GM12878 (cell line): ENCODE results near the gene STARD5. TPM values are rescaled to one million over a fixed set of nuclear protein-coding genes. Genes with fewer than 3 reads are reported as not detected.

ENCODE experiments used
- ATAC-seq: fragments of 200-7000 bp; cut with Tn5 transposase; 3 replicates; pipeline ENCODE4 v1.9.1; 2020; ENCODE audit warnings: mild to moderate bottlenecking, moderate library complexity
- BruUV-seq: library from RNA; stranded (reverse); fragments of 400-500 nt; replicated peaks from 2 replicates; lab custom pipeline; 2021; lab: Mats Ljungman, UMichigan
- CTCF ChIA-PET: fragments of 300-600 bp; sonication (Branson Sonifier 250); formaldehyde crosslinking; extraction: SDS; loops from one replicate; lab custom pipeline; 2021; ENCODE audit warnings: inconsistent platforms; lab: Yijun Ruan, JAX
- POLR2A ChIA-PET: fragments of 350-600 bp; formaldehyde crosslinking; extraction: SDS; loops from one replicate; lab custom pipeline; 2021; ENCODE audit warnings: inconsistent platforms; lab: Charles Lee
- RAD21 ChIA-PET: fragments of 300-600 bp; sonication (Branson Sonifier 250); formaldehyde crosslinking; loops from one replicate; lab custom pipeline; 2023; ENCODE audit warnings: antibody characterized with exemption; ENCODE audit not compliant: unreplicated experiment; lab: Charles Lee
- SMC1A ChIA-PET: fragments of 300-600 bp; sonication (Branson Sonifier 250); formaldehyde crosslinking; loops from one replicate; lab custom pipeline; 2023; ENCODE audit not compliant: unreplicated experiment, uncharacterized antibody; lab: Charles Lee
- DNase-seq: peaks from one replicate; pipeline ENCODE4 v3.0.0-alpha.2; 2011; ENCODE audit warnings: low read depth, low spot score
- FAIRE-seq: peaks from 3 replicates; lab custom pipeline; 2011; peaks lifted over from hg19 to GRCh38; lab: Jason Lieb, UNC
- H2AFZ ChIP-seq: 2 replicates; pipeline ENCODE4 v1.6.0; 2011; ENCODE audit warnings: low read depth, low read length, control low read depth; ENCODE audit not compliant: control insufficient read depth
- H3K27ac ChIP-seq: 2 replicates; pipeline ENCODE4 v1.5.1; 2011; ENCODE audit warnings: control low read depth; ENCODE audit not compliant: control insufficient read depth, insufficient read depth
- H3K27me3 ChIP-seq, 2 experiments: replicated peaks in 1 of 2; 2 replicates each; pipeline versions ENCODE4 v1.6.0 to v1.6.1; 2011; ENCODE audit warnings: low read length in 1 of 2; ENCODE audit not compliant: control insufficient read depth in 2 of 2, insufficient read depth in 2 of 2
- H3K36me3 ChIP-seq, 2 experiments: 2 replicates each; pipeline ENCODE4 v1.5.1; 2011; ENCODE audit warnings: low read length in 1 of 2; ENCODE audit not compliant: control insufficient read depth in 2 of 2, insufficient read depth in 2 of 2
- H3K4me1 ChIP-seq: 2 replicates; pipeline ENCODE4 v1.6.1; 2011; ENCODE audit warnings: mild to moderate bottlenecking, low read length, moderate library complexity, mixed read lengths; ENCODE audit not compliant: control insufficient read depth, insufficient read depth
- H3K4me2 ChIP-seq: 2 replicates; pipeline ENCODE4 v1.6.0; 2011; ENCODE audit warnings: control low read depth; ENCODE audit not compliant: control insufficient read depth, insufficient read depth
- H3K4me3 ChIP-seq: fragments of 200-600 bp; sonication (generic); 2 replicates; pipeline ENCODE4 v1.5.1; 2016
- H3K79me2 ChIP-seq: 2 replicates; pipeline ENCODE4 v1.6.0; 2011; ENCODE audit warnings: low read length; ENCODE audit not compliant: control insufficient read depth, insufficient read depth
- H3K9ac ChIP-seq: 2 replicates; pipeline ENCODE4 v1.8.0; 2011; ENCODE audit warnings: low read length, control low read depth, mixed read lengths; ENCODE audit not compliant: control insufficient read depth, insufficient read depth
- H3K9me3 ChIP-seq: replicated peaks from 3 replicates; pipeline ENCODE4 v1.5.1; 2011; ENCODE audit warnings: mild to moderate bottlenecking, low read length; ENCODE audit not compliant: control insufficient read depth, insufficient read depth
- H4K20me1 ChIP-seq: 2 replicates; pipeline ENCODE4 v1.6.0; 2011; ENCODE audit not compliant: control insufficient read depth, insufficient read depth
- CEBPB ChIP-seq, 2 experiments: fragments of 150-350 bp in 1 of 2; IDR thresholded peaks; 2 replicates each; pipeline ENCODE4 v1.6.1; 2012 to 2014; ENCODE audit warnings: low read depth in 2 of 2, low read length in 2 of 2, borderline replicate concordance in 1 of 2, inconsistent platforms in 1 of 2
- CHD4 ChIP-seq: fragments of 200-600 bp; sonication (generic); IDR thresholded peaks from 2 replicates; pipeline ENCODE4 v1.6.1; 2016; ENCODE audit warnings: mild to moderate bottlenecking
- EED ChIP-seq: sonication (generic); IDR thresholded peaks from 2 replicates; pipeline ENCODE4 v1.6.1; 2016; ENCODE audit warnings: antibody characterized with exemption, low read depth
- ETV6 ChIP-seq, 2 experiments: fragments of 450-650 bp in 1 of 2; IDR thresholded peaks in 1 of 2; conservative IDR thresholded peaks in 1 of 2; 2 replicates each; pipeline ENCODE4 v1.6.1; 2014; ENCODE audit warnings: antibody characterized with exemption in 1 of 2, borderline replicate concordance in 1 of 2, low read depth in 1 of 2, mild to moderate bottlenecking in 1 of 2, moderate library complexity in 1 of 2
- HDGF ChIP-seq: fragments of 450-650 bp; IDR thresholded peaks from 2 replicates; pipeline ENCODE4 v1.6.1; 2016; ENCODE audit warnings: antibody characterized with exemption
- RFX5 ChIP-seq: IDR thresholded peaks from 2 replicates; pipeline ENCODE4 v1.6.1; 2011; ENCODE audit warnings: low read depth, low read length, improper control_type of control experiment
- SMAD5 ChIP-seq: IDR thresholded peaks from 2 replicates; pipeline ENCODE4 v1.6.1; 2016; ENCODE audit warnings: antibody characterized with exemption, low read depth
- YY1 ChIP-seq: IDR thresholded peaks from 2 replicates; pipeline ENCODE4 v1.6.1; 2011; ENCODE audit warnings: low read depth, mild to moderate bottlenecking, low read length
- WGBS: methylation state at CpG from one replicate; pipeline ENCODE4 v1.1.6; 2016; ENCODE audit warnings: low lambda C conversion rate; ENCODE audit not compliant: insufficient replicate concordance, insufficient coverage; ENCODE audit errors: missing lambda C conversion rate; 5-methylcytosine and 5-hydroxymethylcytosine counted together
- in situ Hi-C: fragments of 300-500 bp; cut with MboI; formaldehyde crosslinking; loops from 9 replicates; pipeline ENCODE4 v1.14.3; 2018; ENCODE audit warnings: mixed read lengths
- intact Hi-C: fragments of 100-400 bp; cut with micrococcal nuclease; formaldehyde crosslinking; loops from one replicate; pipeline ENCODE4 v1.14.2; 2022; ENCODE audit not compliant: unreplicated experiment
- polyA plus RNA-seq, 11 experiments: library from polyadenylated mRNA; depleted of rRNA in 4 of 11; unstranded in 6 of 11; stranded (reverse) in 5 of 11; fragments of >200 nt; fragmentation: Nextera tagmentation in 4 of 11; fragmentation: Illumina TruSeq in 1 of 11; extraction: Ambion mirVana in 4 of 11; extraction: Trizol in 1 of 11; gene quantifications; 1 replicate in 1 of 11; 2 replicates in 10 of 11; pipeline versions ENCODE4 v1.2.1 to v1.2.3, GENCODE V29; 2011 to 2016; ENCODE audit warnings: inconsistent platforms in 2 of 11, missing spikeins in 2 of 11, low read depth in 1 of 11
- total RNA-seq, 4 experiments: library from RNA; depleted of rRNA in 3 of 4; stranded (reverse); fragments of >200 nt in 3 of 4; fragmentation: Illumina TruSeq in 1 of 4; extraction: Trizol in 1 of 4; gene quantifications; 2 replicates each; pipeline versions ENCODE4 v1.2.1 to v1.2.3, GENCODE V29; 2013 to 2021
- TF ChIP-seq, protein P1 (sequence below): fragments of 450-650 bp; IDR thresholded peaks from 2 replicates; pipeline ENCODE4 v1.6.1; 2016; ENCODE audit warnings: mild to moderate bottlenecking

Gene STARD5
- total and polyA plus RNA-seq, 10 of the 15 experiments (the other 5 are each of a cell fraction or from before 2014, with no cell fraction given): 2.3 to 9.4 (median 4.7) TPM

DNA sequence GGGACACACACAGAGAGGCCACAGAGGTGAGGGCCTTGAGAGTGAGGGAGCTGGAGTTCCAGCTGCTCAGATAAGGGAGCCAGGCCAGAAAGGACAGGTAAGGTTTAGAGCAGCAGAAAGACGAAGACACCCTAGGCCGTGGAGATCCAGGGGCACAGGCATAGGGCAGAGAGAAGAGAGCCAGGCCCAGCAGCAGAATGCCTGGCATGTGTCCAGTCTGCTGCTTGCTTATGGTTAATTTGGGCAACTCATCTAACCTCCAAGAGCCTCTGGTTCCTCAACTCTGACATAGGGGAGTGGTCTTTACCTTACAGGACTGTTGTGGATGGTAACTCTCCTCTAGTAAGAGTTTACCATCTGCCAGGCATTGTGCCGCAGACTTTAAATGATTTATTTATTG is 35.9 kb downstream of the STARD5 start:
- no peak for TF ChIP-seq CHD4
- TF ChIP-seq CEBPB (IDR thresholded peaks at IDR 0.05; ENCODE audit: borderline replicate concordance in 1 of 2, low read depth in 2 of 2, low read length in 2 of 2): no peak
- TF ChIP-seq, protein P1, sequence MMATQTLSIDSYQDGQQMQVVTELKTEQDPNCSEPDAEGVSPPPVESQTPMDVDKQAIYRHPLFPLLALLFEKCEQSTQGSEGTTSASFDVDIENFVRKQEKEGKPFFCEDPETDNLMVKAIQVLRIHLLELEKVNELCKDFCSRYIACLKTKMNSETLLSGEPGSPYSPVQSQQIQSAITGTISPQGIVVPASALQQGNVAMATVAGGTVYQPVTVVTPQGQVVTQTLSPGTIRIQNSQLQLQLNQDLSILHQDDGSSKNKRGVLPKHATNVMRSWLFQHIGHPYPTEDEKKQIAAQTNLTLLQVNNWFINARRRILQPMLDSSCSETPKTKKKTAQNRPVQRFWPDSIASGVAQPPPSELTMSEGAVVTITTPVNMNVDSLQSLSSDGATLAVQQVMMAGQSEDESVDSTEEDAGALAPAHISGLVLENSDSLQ: no peak
- no peak for TF ChIP-seq HDGF
- no peak for TF ChIP-seq SMAD5
- no peak for TF ChIP-seq ETV6 (conservative IDR thresholded peaks at IDR 0.05 in 1 of 2, IDR thresholded peaks at IDR 0.05 in 1 of 2; ENCODE audit: borderline replicate concordance in 1 of 2, low read depth in 1 of 2)
- no peak for TF ChIP-seq YY1
- TF ChIP-seq RFX5: no peak
- no peak for TF ChIP-seq EED
- ATAC-seq (no peak), FAIRE-seq (no peak), DNase-seq (no peak)
- Histone ChIP-seq H3K36me3 (no peaks in the 10 kb centered on the region), H3K4me1 (peaks cover 52% of the 10 kb centered on the region), H3K9ac (no peak overlapping the region), H3K79me2 (peaks cover 5% of the 10 kb centered on the region), H3K9me3 (no peaks in the 10 kb centered on the region; the same call in 2 of the 3 replicates), H2AFZ (no peak overlapping the region), H3K4me2 (no peak overlapping the region), H4K20me1 (no peaks in the 10 kb centered on the region), H3K27me3 (no peaks in the 10 kb centered on the region), H3K4me3 (no peak overlapping the region), H3K27ac (no peak overlapping the region)
- SMC1A ChIA-PET: interaction anchor here (1.0 to 3.0 kb wide), 4 partner anchors 7 to 16 kb away, joined by 3 to 24 read pairs (median 12); no protein-coding TSS in a partner anchor
- WGBS: 96% methylated on average over 3 of the region's 3 CpGs
- in situ Hi-C loops: loop anchor here (10.0 to 25.0 kb wide), 3 partner anchors 757 to 1924 kb away; partner anchors contain the start of genes HDGFL3 and MEX3B
- BruUV-seq: no TSS peak
- POLR2A ChIA-PET: interaction anchor here (3.0 kb wide), 1 partner anchor 13 kb away, joined by 26 read pairs; no protein-coding TSS in a partner anchor
- intact Hi-C loops: no loop called here
- CTCF ChIA-PET: interaction anchor here (1.0 to 2.5 kb wide), 6 partner anchors 9 to 49 kb away, joined by 3 to 14 read pairs (median 8); no protein-coding TSS in a partner anchor
- RAD21 ChIA-PET: interaction anchor here (1.3 to 2.5 kb wide), 3 partner anchors 8 to 13 kb away, joined by 4 to 13 read pairs (median 5); no protein-coding TSS in a partner anchor
